Thyroid gland (tissue), 4 donors: ENCODE data around the gene IPP.
"Not testable (repeated sequence)": the region's sequence is repeated elsewhere in the genome, so short reads cannot be mapped to it uniquely, and the experiment has no call there.

Experiments
- CTCF ChIP-seq, 6 experiments: fragments of 200-600 bp in 3 of 6; fragments of 450-650 bp in 3 of 6; sonication (generic) in 3 of 6; IDR thresholded peaks; one replicate each; pipeline ENCODE4 v1.5.1; 2016 to 2019; ENCODE audit warnings: antibody characterized with exemption in 6 of 6, mild to moderate bottlenecking in 2 of 6, inconsistent platforms in 1 of 6, moderate library complexity in 1 of 6
- POLR2A ChIP-seq, 2 donors: fragments of 450-650 bp; IDR thresholded peaks; one replicate each; pipeline ENCODE4 v1.6.1; 2017; ENCODE audit warnings: antibody characterized with exemption in 2 of 2, mild to moderate bottlenecking in 2 of 2, moderate library complexity in 1 of 2

GRCh38 chr1:45739641-45740156 is 10.8 kb downstream of the IPP start:
- not testable (repeated sequence) for TF ChIP-seq CTCF, POLR2A (IDR thresholded peaks at IDR 0.05)
